IMR-90 (cell line): Measurements from ENCODE around the gene PHGDH. TPM values are rescaled to one million over a fixed set of nuclear protein-coding genes. Genes with fewer than 3 reads are reported as not detected.

ENCODE experiments used
- ATAC-seq: fragments of 200-7000 bp; cut with Tn5 transposase; 2 replicates; pipeline ENCODE4 v1.9.1; 2020; ENCODE audit warnings: low read depth, mild to moderate bottlenecking, moderate library complexity
- BruUV-seq: library from RNA; stranded (reverse); fragments of 400-500 nt; replicated peaks from 2 replicates; lab custom pipeline; 2021; lab: Mats Ljungman, UMichigan
- CTCF ChIA-PET: fragments of 300-600 bp; formaldehyde crosslinking; extraction: SDS; loops from one replicate; lab custom pipeline; 2021; ENCODE audit warnings: antibody characterized with exemption; lab: Yijun Ruan, JAX
- POLR2A ChIA-PET: fragments of 300-600 bp; sonication (Branson Sonifier 250); formaldehyde crosslinking; loops from one replicate; lab custom pipeline; 2022; ENCODE audit warnings: antibody characterized with exemption; ENCODE audit not compliant: unreplicated experiment; lab: Charles Lee
- DNase-seq: peaks from one replicate; pipeline ENCODE4 v3.0.0; 2013
- H2AFZ ChIP-seq: replicated peaks from 2 replicates; pipeline ENCODE3; 2013; ENCODE audit warnings: low read length, mild to moderate bottlenecking; ENCODE audit not compliant: poor library complexity
- H2AK5ac ChIP-seq: 2 replicates; pipeline ENCODE4 v1.6.1; 2013; ENCODE audit warnings: low read depth, low read length, inconsistent platforms
- H2AK9ac ChIP-seq: replicated peaks from 2 replicates; pipeline ENCODE3; 2013; ENCODE audit warnings: mild to moderate bottlenecking, low read depth, low read length, moderate library complexity; ENCODE audit not compliant: poor library complexity
- H2BK120ac ChIP-seq: 2 replicates; pipeline ENCODE4 v1.6.1; 2013; ENCODE audit warnings: low read depth, low read length, inconsistent platforms
- H2BK15ac ChIP-seq: 3 replicates; pipeline ENCODE4 v1.6.1; 2013; ENCODE audit warnings: low read depth, low read length, inconsistent platforms
- H2BK20ac ChIP-seq: 2 replicates; pipeline ENCODE4 v1.6.1; 2013; ENCODE audit warnings: low read depth, mild to moderate bottlenecking, inconsistent platforms, low read length, moderate library complexity
- H2BK5ac ChIP-seq: 2 replicates; pipeline ENCODE4 v1.6.1; 2013; ENCODE audit warnings: mild to moderate bottlenecking, low read depth, low read length, inconsistent platforms; ENCODE audit not compliant: poor library complexity, severe bottlenecking
- H3K14ac ChIP-seq: replicated peaks from 2 replicates; pipeline ENCODE4 v1.6.1; 2013; ENCODE audit warnings: low read depth, low read length, inconsistent platforms
- H3K18ac ChIP-seq: 2 replicates; pipeline ENCODE4 v1.6.1; 2013; ENCODE audit warnings: low read depth, low read length, control low read depth
- H3K23ac ChIP-seq: 2 replicates; pipeline ENCODE4 v1.6.1; 2013; ENCODE audit warnings: low read depth, low read length, inconsistent platforms
- H3K27ac ChIP-seq: 2 replicates; pipeline ENCODE4 v1.5.1; 2013; ENCODE audit warnings: mild to moderate bottlenecking, control low read depth, low read length; ENCODE audit not compliant: insufficient read depth
- H3K27me3 ChIP-seq: 2 replicates; pipeline ENCODE4 v1.6.1; 2013; ENCODE audit warnings: low read length; ENCODE audit not compliant: control insufficient read depth, insufficient read depth
- H3K36me3 ChIP-seq: 2 replicates; pipeline ENCODE4 v1.6.1; 2013; ENCODE audit warnings: low read length, mixed read lengths; ENCODE audit not compliant: control insufficient read depth, insufficient read depth
- H3K4ac ChIP-seq: 2 replicates; pipeline ENCODE4 v1.6.1; 2013; ENCODE audit warnings: low read depth, low read length, inconsistent platforms
- H3K4me1 ChIP-seq: 2 replicates; pipeline ENCODE4 v1.6.1; 2013; ENCODE audit warnings: low read length, mixed read lengths; ENCODE audit not compliant: control insufficient read depth, insufficient read depth
- H3K4me2 ChIP-seq: 2 replicates; pipeline ENCODE4 v1.6.1; 2013; ENCODE audit warnings: low read depth, mild to moderate bottlenecking, control low read depth, low read length, moderate library complexity
- H3K4me3 ChIP-seq: 2 replicates; pipeline ENCODE4 v1.5.1; 2013; ENCODE audit warnings: low read depth, mild to moderate bottlenecking, control low read depth, low read length, moderate library complexity; ENCODE audit not compliant: insufficient read depth
- H3K56ac ChIP-seq: 2 replicates; pipeline ENCODE4 v1.6.1; 2013; ENCODE audit warnings: low read length, inconsistent platforms; ENCODE audit not compliant: insufficient read depth; ENCODE audit errors: extremely low read depth
- H3K79me1 ChIP-seq, 2 experiments: 2 replicates each; pipeline ENCODE4 v1.6.1; 2013; ENCODE audit warnings: low read length in 2 of 2, inconsistent platforms in 1 of 2, low read depth in 1 of 2
- H3K9ac ChIP-seq: 2 replicates; pipeline ENCODE4 v1.6.1; 2013; ENCODE audit warnings: low read depth, low read length, control low read depth
- H3K9me1 ChIP-seq: 2 replicates; pipeline ENCODE4 v1.6.1; 2013; ENCODE audit warnings: low read length, inconsistent platforms; ENCODE audit not compliant: insufficient read depth
- H3K9me3 ChIP-seq: 2 replicates; pipeline ENCODE4 v1.6.1; 2013; ENCODE audit warnings: low read length; ENCODE audit not compliant: control insufficient read depth, insufficient read depth
- H4K20me1 ChIP-seq: 2 replicates; pipeline ENCODE4 v1.6.1; 2013; ENCODE audit warnings: low read length, inconsistent platforms; ENCODE audit not compliant: insufficient read depth
- H4K5ac ChIP-seq: 2 replicates; pipeline ENCODE4 v1.6.1; 2013; ENCODE audit warnings: mild to moderate bottlenecking, low read depth, low read length, control low read depth
- H4K8ac ChIP-seq, 2 experiments: 2 replicates each; pipeline ENCODE4 v1.6.1; 2013; ENCODE audit warnings: low read depth in 2 of 2, low read length in 2 of 2, control low read depth in 1 of 2, inconsistent platforms in 1 of 2
- H4K91ac ChIP-seq: 2 replicates; pipeline ENCODE4 v1.6.1; 2013; ENCODE audit warnings: low read depth, low read length, inconsistent platforms; ENCODE audit not compliant: insufficient read depth
- BHLHE40 ChIP-seq: fragments of 150-350 bp; IDR thresholded peaks from 2 replicates; pipeline ENCODE4 v1.6.1; 2016; ENCODE audit warnings: mild to moderate bottlenecking, low read depth, low read length
- CTCF ChIP-seq: conservative IDR thresholded peaks from 2 replicates; pipeline ENCODE4 v1.5.1; 2012; ENCODE audit warnings: mild to moderate bottlenecking, low read depth, low read length, improper control_type of control experiment
- ELK1 ChIP-seq: fragments of 150-350 bp; IDR thresholded peaks from 2 replicates; pipeline ENCODE4 v1.6.1; 2016; ENCODE audit warnings: low read depth, mild to moderate bottlenecking, low read length, moderate library complexity, borderline replicate concordance
- FOS ChIP-seq: fragments of 150-350 bp; IDR thresholded peaks from 2 replicates; pipeline ENCODE4 v1.6.1; 2016; ENCODE audit warnings: low read depth, low read length
- MXI1 ChIP-seq: IDR thresholded peaks from 2 replicates; pipeline ENCODE4 v1.6.1; 2012; ENCODE audit warnings: low read depth, mild to moderate bottlenecking, low read length, moderate library complexity, borderline replicate concordance
- NFE2L2 ChIP-seq: fragments of 150-350 bp; IDR thresholded peaks from 2 replicates; pipeline ENCODE4 v1.6.1; 2016; ENCODE audit warnings: low read depth, mild to moderate bottlenecking, low read length
- RCOR1 ChIP-seq: IDR thresholded peaks from 2 replicates; pipeline ENCODE4 v1.6.1; 2012; ENCODE audit warnings: mild to moderate bottlenecking, low read length, improper control_type of control experiment; ENCODE audit not compliant: insufficient replicate concordance
- RFX5 ChIP-seq: IDR thresholded peaks from 2 replicates; pipeline ENCODE4 v1.8.0; 2012; ENCODE audit warnings: low read depth, mild to moderate bottlenecking, low read length, moderate library complexity
- SMC3 ChIP-seq: fragments of 150-350 bp; IDR thresholded peaks from 2 replicates; pipeline ENCODE4 v1.6.1; 2016; ENCODE audit warnings: low read depth, mild to moderate bottlenecking, antibody characterized with exemption, low read length, moderate library complexity
- USF2 ChIP-seq: fragments of 150-350 bp; IDR thresholded peaks from 2 replicates; pipeline ENCODE4 v1.6.1; 2017; ENCODE audit warnings: mild to moderate bottlenecking, antibody characterized with exemption, low read length, low read depth
- WGBS, 2 experiments: methylation state at CpG; one replicate each; pipeline versions ENCODE4 v1.1.5 to v1.1.7; 2013; ENCODE audit warnings: missing lambda C conversion rate in 2 of 2; ENCODE audit not compliant: insufficient read length in 1 of 2; ENCODE audit errors: extremely low coverage in 2 of 2; 5-methylcytosine and 5-hydroxymethylcytosine counted together
- dilution Hi-C: fragments of 300-500 bp; cut with HindIII; formaldehyde crosslinking; loops from one replicate; pipeline ENCODE4 v1.14.3; 2018; ENCODE audit warnings: low sequenced_read_pairs; ENCODE audit not compliant: unreplicated experiment
- in situ Hi-C: fragments of 300-500 bp; cut with MboI; formaldehyde crosslinking; loops from 3 replicates; pipeline ENCODE4 v1.14.3; 2019; ENCODE audit warnings: low sequenced_read_pairs, inconsistent platforms, mixed read lengths
- intact Hi-C: fragments of 100-400 bp; cut with micrococcal nuclease; formaldehyde crosslinking; loops from 2 replicates; pipeline ENCODE4 v1.10.0; 2022
- polyA plus RNA-seq, 3 experiments: library from polyadenylated mRNA; depleted of rRNA; stranded (reverse); fragments of >200 nt; gene quantifications; 2 replicates each; pipeline ENCODE4 v1.2.3, GENCODE V29; 2012; ENCODE audit warnings: low replicate concordance in 1 of 3
- total RNA-seq: library from RNA; depleted of rRNA; stranded (reverse); fragments of >200 nt; gene quantifications from 2 replicates; pipeline ENCODE4 v1.2.3, GENCODE V29; 2012

PHGDH gene
- total and polyA plus RNA-seq, 2 of the 4 experiments (the other 2 are of a cell fraction) = 87.9 to 331 TPM

GRCh38 chr1:119748040-119748439, 36.3 kb downstream of the PHGDH start (continued):
- TF ChIP-seq FOS (no peak), NFE2L2 (no peak), RCOR1 (no peak)

GRCh38 chr1:119752592-119752991, 40.9 kb downstream of the PHGDH start:
- Histone ChIP-seq H3K23ac (no peak overlapping the region), H4K91ac (no peak overlapping the region), H3K27me3 (peaks cover 9% of the 10 kb centered on the region), H3K4me2 (no peak overlapping the region), H3K18ac (no peak overlapping the region), H2AFZ (no peak overlapping the region), H3K9me3 (no peaks in the 10 kb centered on the region), H3K36me3 (no peaks in the 10 kb centered on the region), H4K5ac (no peak overlapping the region), H3K4me1 (peaks cover 3% of the 10 kb centered on the region; the same call in 1 of the 2 replicates), H2AK5ac (no peak overlapping the region), H4K20me1 (no peaks in the 10 kb centered on the region), H3K9ac (no peak overlapping the region), H3K27ac (no peak overlapping the region), H2AK9ac (no peak overlapping the region), H3K9me1 (no peaks in the 10 kb centered on the region), H3K4me3 (no peak overlapping the region), H2BK120ac (no peak overlapping the region), H3K79me1 (no peaks in the 10 kb centered on the region), H4K8ac (no peak overlapping the region), H3K4ac (no peak overlapping the region), H2BK15ac (no peak overlapping the region), H2BK5ac (no peak overlapping the region), H3K56ac (no peak overlapping the region), H2BK20ac (no peak overlapping the region), H3K14ac (no peak overlapping the region)
- CTCF ChIA-PET = no interaction called here
- BruUV-seq = no TSS peak
- intact Hi-C loops (no loop called here), in situ Hi-C loops (loop anchor here (10.0 kb wide), 1 partner anchor 62 kb away; the partner anchor contains the start of gene REG4), dilution Hi-C loops (no loop called here)
- ATAC-seq = no peak
- no CpG with 5 or more reads among the region's 4 CpGs for WGBS, 2 experiments
- POLR2A ChIA-PET = no interaction called here
- no peak for DNase-seq
- no peak for TF ChIP-seq NFE2L2
- TF ChIP-seq RCOR1 = no peak
- TF ChIP-seq BHLHE40 = no peak
- no peak for TF ChIP-seq CTCF
- TF ChIP-seq USF2 = no peak
- no peak for TF ChIP-seq ELK1
- TF ChIP-seq MXI1 = no peak
- TF ChIP-seq SMC3 = no peak
- no peak for TF ChIP-seq RFX5
- TF ChIP-seq FOS = no peak
